HG02852 (cell line): Measurements from ENCODE around the gene LCE2B.

Source experiments
- ATAC-seq: cut with Tn5 transposase; IDR thresholded peaks from one replicate; pipeline ENCODE4 v1.9.1; 2021; ENCODE audit warnings: mild to moderate bottlenecking, moderate library complexity; ENCODE audit not compliant: unreplicated experiment

Gene LCE2B

GRCh38 chr1:152728986-152729385 lies 43.1 kb downstream of the LCE2B start:
- no peak for ATAC-seq

GRCh38 chr1:152735648-152736047 lies 49.7 kb downstream of the LCE2B start:
- ATAC-seq: no peak
